Activated T-cell treated with anti-CD3 and anti-CD28 coated beads, Interleukin-2, amount 50 U/mL, for 24 hours (primary cell): ENCODE results near the gene POMT1.

Experiments
- DNase-seq: peaks from one replicate; pipeline ENCODE4 v3.0.0-alpha.2; 2020
- H3K27ac Mint-ChIP-seq: 2 replicates; pipeline ENCODE4 v1.8.0; 2020; ENCODE audit warnings: mild to moderate bottlenecking, mixed read lengths
- H3K27me3 Mint-ChIP-seq: 2 replicates; pipeline ENCODE4 v1.8.0; 2020; ENCODE audit warnings: mixed read lengths
- H3K36me3 Mint-ChIP-seq: 2 replicates; pipeline ENCODE4 v1.8.0; 2020; ENCODE audit warnings: low read depth, mixed read lengths
- H3K4me1 Mint-ChIP-seq: 2 replicates; pipeline ENCODE4 v1.8.0; 2020; ENCODE audit warnings: low read depth, mixed read lengths
- H3K4me3 Mint-ChIP-seq: 2 replicates; pipeline ENCODE4 v1.8.0; 2020; ENCODE audit warnings: mild to moderate bottlenecking, moderate library complexity, mixed read lengths
- H3K9me3 Mint-ChIP-seq: 2 replicates; pipeline ENCODE4 v1.8.0; 2020; ENCODE audit warnings: mixed read lengths

Gene POMT1

GRCh38 chr9:131483319-131484050 lies 19.2 kb upstream of the POMT1 start:
- peaks cover 13% of the 10 kb centered on the region for H3K4me1 Mint-ChIP-seq
- no peak overlapping the region for H3K4me3 Mint-ChIP-seq
- H3K27ac Mint-ChIP-seq, result peak overlapping the region; percentile 81
- peaks cover 98% of the 10 kb centered on the region for H3K36me3 Mint-ChIP-seq
- H3K9me3 Mint-ChIP-seq, result no peaks in the 10 kb centered on the region
- no peaks in the 10 kb centered on the region for H3K27me3 Mint-ChIP-seq
- DNase-seq, result no peak

GRCh38 chr9:131484051-131484445 lies 18.7 kb upstream of the POMT1 start:
- Mint-ChIP-seq H3K4me3 (no peak overlapping the region), H3K27ac (peak overlapping the region; percentile 73), H3K36me3 (peaks cover 98% of the 10 kb centered on the region), H3K4me1 (peaks cover 11% of the 10 kb centered on the region), H3K27me3 (no peaks in the 10 kb centered on the region), H3K9me3 (no peaks in the 10 kb centered on the region)
- no peak for DNase-seq

- Mint-ChIP-seq H3K9me3 (no peaks in the 10 kb centered on the region), H3K27ac (peak overlapping the region; percentile 73), H3K36me3 (peaks cover 98% of the 10 kb centered on the region), H3K4me3 (no peak overlapping the region), H3K27me3 (no peaks in the 10 kb centered on the region), H3K4me1 (peaks cover 5% of the 10 kb centered on the region)
- no peak for DNase-seq
These were observed 18.0 kb upstream of the POMT1 start for GRCh38 chr9:131484560-131485185.

- H3K27ac Mint-ChIP-seq, result peak overlapping the region; percentile 50
- no peaks in the 10 kb centered on the region for H3K27me3 Mint-ChIP-seq
- peaks cover 98% of the 10 kb centered on the region for H3K36me3 Mint-ChIP-seq
- no peak overlapping the region for H3K4me3 Mint-ChIP-seq
- peaks cover 1% of the 10 kb centered on the region for H3K4me1 Mint-ChIP-seq
- no peak for DNase-seq
- no peaks in the 10 kb centered on the region for H3K9me3 Mint-ChIP-seq
These were observed 17.5 kb upstream of the POMT1 start for GRCh38 chr9:131485206-131485605.

GRCh38 chr9:131485728-131486422 lies 16.8 kb upstream of the POMT1 start:
- H3K27me3 Mint-ChIP-seq, result no peaks in the 10 kb centered on the region
- peaks cover 98% of the 10 kb centered on the region for H3K36me3 Mint-ChIP-seq
- no peaks in the 10 kb centered on the region for H3K9me3 Mint-ChIP-seq
- H3K27ac Mint-ChIP-seq, result peak overlapping the region; percentile 71
- H3K4me1 Mint-ChIP-seq, result no peaks in the 10 kb centered on the region
- no peak for DNase-seq
- no peak overlapping the region for H3K4me3 Mint-ChIP-seq

- Mint-ChIP-seq H3K27me3 (no peaks in the 10 kb centered on the region), H3K27ac (peak overlapping the region; percentile 23), H3K4me3 (no peak overlapping the region), H3K9me3 (no peaks in the 10 kb centered on the region), H3K4me1 (no peaks in the 10 kb centered on the region), H3K36me3 (peaks cover 100% of the 10 kb centered on the region)
- no peak for DNase-seq
These were observed 15.7 kb upstream of the POMT1 start for GRCh38 chr9:131487001-131487400.

- no peaks in the 10 kb centered on the region for H3K27me3 Mint-ChIP-seq
- H3K4me3 Mint-ChIP-seq, result no peak overlapping the region
- DNase-seq, result no peak
- no peaks in the 10 kb centered on the region for H3K4me1 Mint-ChIP-seq
- H3K9me3 Mint-ChIP-seq, result no peaks in the 10 kb centered on the region
- peak overlapping the region; percentile 61 for H3K27ac Mint-ChIP-seq
- peaks cover 100% of the 10 kb centered on the region for H3K36me3 Mint-ChIP-seq
These were observed 15.1 kb upstream of the POMT1 start for GRCh38 chr9:131487621-131488031.

GRCh38 chr9:131490514-131490913 lies 12.2 kb upstream of the POMT1 start:
- DNase-seq, result no peak
- peaks cover 100% of the 10 kb centered on the region for H3K36me3 Mint-ChIP-seq
- no peaks in the 10 kb centered on the region for H3K9me3 Mint-ChIP-seq
- no peaks in the 10 kb centered on the region for H3K27me3 Mint-ChIP-seq
- H3K4me1 Mint-ChIP-seq, result no peaks in the 10 kb centered on the region
- peak overlapping the region; percentile 72 for H3K27ac Mint-ChIP-seq
- no peak overlapping the region for H3K4me3 Mint-ChIP-seq

GRCh38 chr9:131491001-131491710 lies 11.6 kb upstream of the POMT1 start:
- H3K27me3 Mint-ChIP-seq, result no peaks in the 10 kb centered on the region
- no peak overlapping the region for H3K4me3 Mint-ChIP-seq
- H3K9me3 Mint-ChIP-seq, result no peaks in the 10 kb centered on the region
- DNase-seq, result no peak
- peaks cover 100% of the 10 kb centered on the region for H3K36me3 Mint-ChIP-seq
- H3K27ac Mint-ChIP-seq, result peak overlapping the region; percentile 72
- H3K4me1 Mint-ChIP-seq, result no peaks in the 10 kb centered on the region

- no peaks in the 10 kb centered on the region for H3K9me3 Mint-ChIP-seq
- H3K27ac Mint-ChIP-seq, result peak overlapping the region; percentile 20
- H3K4me1 Mint-ChIP-seq, result no peaks in the 10 kb centered on the region
- no peak overlapping the region for H3K4me3 Mint-ChIP-seq
- no peak for DNase-seq
- peaks cover 100% of the 10 kb centered on the region for H3K36me3 Mint-ChIP-seq
- no peaks in the 10 kb centered on the region for H3K27me3 Mint-ChIP-seq
These were observed 10.6 kb upstream of the POMT1 start for GRCh38 chr9:131492070-131492469.

GRCh38 chr9:131494296-131494870 lies 8.3 kb upstream of the POMT1 start:
- no peak overlapping the region for H3K27ac Mint-ChIP-seq
- H3K4me3 Mint-ChIP-seq, result no peak overlapping the region
- peaks cover 18% of the 10 kb centered on the region for H3K4me1 Mint-ChIP-seq
- H3K36me3 Mint-ChIP-seq, result peaks cover 100% of the 10 kb centered on the region
- H3K27me3 Mint-ChIP-seq, result no peaks in the 10 kb centered on the region
- H3K9me3 Mint-ChIP-seq, result no peaks in the 10 kb centered on the region
- DNase-seq, result no peak

- Mint-ChIP-seq H3K4me1 (peaks cover 32% of the 10 kb centered on the region), H3K4me3 (no peak overlapping the region), H3K9me3 (no peaks in the 10 kb centered on the region), H3K27me3 (no peaks in the 10 kb centered on the region), H3K27ac (peak overlapping the region; percentile 65), H3K36me3 (peaks cover 98% of the 10 kb centered on the region)
- no peak for DNase-seq
These were observed 6.9 kb upstream of the POMT1 start for GRCh38 chr9:131495785-131496184.

GRCh38 chr9:131496844-131497405 lies 5.8 kb upstream of the POMT1 start:
- Mint-ChIP-seq H3K9me3 (no peaks in the 10 kb centered on the region), H3K4me3 (no peak overlapping the region), H3K36me3 (peaks cover 94% of the 10 kb centered on the region), H3K4me1 (peaks cover 44% of the 10 kb centered on the region), H3K27ac (peak overlapping the region; percentile 72), H3K27me3 (no peaks in the 10 kb centered on the region)
- no peak for DNase-seq

GRCh38 chr9:131499254-131499767 lies 3.4 kb upstream of the POMT1 start:
- Mint-ChIP-seq H3K9me3 (no peaks in the 10 kb centered on the region), H3K4me1 (peaks cover 63% of the 10 kb centered on the region), H3K36me3 (peaks cover 86% of the 10 kb centered on the region), H3K27ac (peak overlapping the region; percentile 60), H3K4me3 (no peak overlapping the region), H3K27me3 (no peaks in the 10 kb centered on the region)
- DNase-seq, result no peak
